Activated naive CD4-positive, alpha-beta T cell treated with Interleukin-2 at 50 U/mL for 16 hours (primary cell): ENCODE results near the gene PDK1.

ENCODE experiments used
- DNase-seq: peaks from one replicate; pipeline ENCODE4 v3.0.0-alpha.2; 2020

Gene PDK1

DNA sequence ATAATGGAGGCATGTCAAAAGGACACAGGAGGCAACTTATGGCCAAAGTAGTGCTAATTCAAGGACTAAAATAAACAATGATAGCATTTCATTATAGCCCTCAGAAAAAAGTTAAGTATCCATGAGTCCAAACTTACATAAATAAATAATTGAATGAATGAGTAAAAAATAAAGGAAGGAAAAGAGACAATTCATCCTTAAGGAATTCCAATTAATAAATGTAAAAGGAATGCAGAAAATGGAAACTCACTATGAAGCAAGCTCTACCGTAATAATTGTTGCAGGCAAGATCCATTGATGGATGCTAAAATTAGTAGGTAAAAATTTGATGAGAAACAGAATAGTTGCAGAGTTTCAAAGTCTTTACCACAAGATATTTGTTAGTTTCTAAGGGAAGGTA, 91.5 kb downstream of the PDK1 start:
- no peak for DNase-seq

DNA sequence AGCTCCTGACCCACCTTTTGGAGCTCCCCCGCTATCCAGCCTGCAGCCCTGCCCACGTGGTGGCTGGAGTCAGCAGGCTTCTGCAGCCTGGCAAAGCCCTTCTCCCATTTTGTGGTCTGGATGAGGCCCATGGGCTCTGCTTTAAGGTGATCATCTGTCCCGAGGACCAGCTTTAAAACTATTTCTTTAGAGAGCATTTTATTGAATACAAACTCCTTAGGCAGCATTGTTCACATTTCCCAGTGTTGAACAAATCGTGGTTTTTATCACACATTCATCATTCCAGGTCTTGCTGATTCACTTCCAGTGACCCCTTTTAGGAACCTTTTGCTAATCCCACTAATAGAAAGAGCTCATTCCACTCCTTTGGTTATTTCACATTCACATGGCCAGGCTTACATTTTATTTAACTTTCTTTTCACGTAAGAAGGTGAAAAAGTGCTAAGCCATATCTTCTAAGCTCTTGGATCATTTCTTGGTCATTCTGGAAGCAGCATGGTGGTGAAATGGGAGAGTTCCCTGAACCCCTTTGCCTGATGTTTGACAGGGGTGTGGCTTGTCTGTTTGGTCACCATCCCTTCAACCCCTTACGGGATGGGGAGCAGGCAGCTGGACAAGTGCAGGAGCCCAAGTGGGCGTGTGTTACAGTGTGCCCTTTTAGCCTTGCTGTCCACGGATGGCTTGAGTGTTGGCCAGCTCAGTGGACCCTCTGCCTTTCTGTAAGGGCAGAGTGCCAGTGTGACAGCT, 99.4 kb downstream of the PDK1 start:
- DNase-seq: no peak

DNA sequence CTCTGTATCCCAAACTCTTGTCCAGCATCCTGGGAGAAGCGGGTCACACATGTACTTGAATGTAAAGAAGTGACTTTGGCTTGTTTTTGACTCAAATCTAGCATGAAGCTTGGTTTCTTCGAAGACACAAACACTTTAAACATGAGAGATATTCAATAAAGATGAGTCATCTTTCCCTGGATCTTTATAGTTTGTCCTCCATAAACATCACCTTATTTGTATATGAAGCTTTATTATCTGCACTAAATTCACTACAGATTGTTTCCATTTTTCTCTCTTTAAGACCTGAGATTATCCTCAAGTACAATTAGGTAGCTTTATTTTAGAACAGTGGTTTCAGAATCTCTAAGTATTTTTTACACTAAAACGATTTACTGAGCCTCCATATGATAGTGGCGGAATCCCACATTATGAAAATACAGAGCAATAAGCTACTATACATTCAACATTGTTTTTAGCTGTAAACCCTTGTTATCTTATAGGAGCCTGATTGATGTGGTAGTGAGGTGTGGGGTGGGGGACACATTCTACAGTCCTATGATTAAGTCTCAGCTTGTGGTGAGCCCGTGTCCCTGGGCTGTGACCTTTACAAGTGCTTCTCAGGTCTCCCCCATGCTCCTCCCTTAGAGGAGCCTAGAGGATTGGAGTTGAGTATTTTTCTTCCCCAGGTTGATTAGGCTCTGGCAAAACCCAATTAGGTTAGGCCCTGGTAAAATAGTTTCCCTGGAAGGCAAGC, 100.1 kb downstream of the PDK1 start:
- no peak for DNase-seq
